Neural cell (in vitro differentiated cells): ENCODE measurements around the gene OTOF. TPM values are rescaled to one million over a fixed set of nuclear protein-coding genes. Genes with fewer than 3 reads are reported as not detected.

Experiments
- H2AFZ ChIP-seq: fragments of 200-600, 300-800 bp; sonication (generic), shearing (Covaris generic); 2 replicates; pipeline ENCODE4 v1.6.0; 2014; ENCODE audit warnings: low read depth, mild to moderate bottlenecking, antibody characterized with exemption, low read length, moderate library complexity
- H3F3A ChIP-seq: fragments of 200-600 bp; shearing (Covaris generic); 2 replicates; pipeline ENCODE4 v1.6.1; 2016; ENCODE audit warnings: mild to moderate bottlenecking, moderate library complexity, mixed read lengths, antibody characterized with exemption, low read length; ENCODE audit not compliant: insufficient read depth, poor library complexity, severe bottlenecking
- H3K27ac ChIP-seq: fragments of 200-600, 300-800 bp; sonication (generic), shearing (Covaris generic); 2 replicates; pipeline ENCODE4 v1.5.1; 2014; ENCODE audit warnings: mild to moderate bottlenecking, low read length, moderate library complexity
- H3K27me3 ChIP-seq: fragments of 300-800, 200-600 bp; sonication (generic), shearing (Covaris generic); 2 replicates; pipeline ENCODE4 v1.6.0; 2014; ENCODE audit warnings: mild to moderate bottlenecking, low read depth, low read length, moderate library complexity; ENCODE audit not compliant: insufficient read depth
- H3K36me3 ChIP-seq: fragments of 300-800, 200-600 bp; sonication (generic), shearing (Covaris generic); 2 replicates; pipeline ENCODE4 v1.5.1; 2014; ENCODE audit warnings: mild to moderate bottlenecking, antibody characterized with exemption, low read length, moderate library complexity; ENCODE audit not compliant: insufficient read depth
- H3K4me2 ChIP-seq: fragments of 300-800, 200-600 bp; sonication (generic), shearing (Covaris generic); 2 replicates; pipeline ENCODE4 v1.6.0; 2014; ENCODE audit warnings: mild to moderate bottlenecking, low read length
- H3K4me3 ChIP-seq: fragments of 300-800, 200-600 bp; sonication (generic), shearing (Covaris generic); 2 replicates; pipeline ENCODE4 v1.5.1; 2014; ENCODE audit warnings: mild to moderate bottlenecking, low read length, moderate library complexity
- H3K79me2 ChIP-seq: fragments of 200-600 bp; shearing (Covaris generic); replicated peaks from 2 replicates; pipeline ENCODE4 v1.6.0; 2014; ENCODE audit warnings: mild to moderate bottlenecking, low read length, moderate library complexity; ENCODE audit not compliant: insufficient read depth
- H3K9ac ChIP-seq: fragments of 300-800, 200-600 bp; sonication (generic), shearing (Covaris generic); 2 replicates; pipeline ENCODE4 v1.6.1; 2016; ENCODE audit warnings: mild to moderate bottlenecking, low read length, mixed read lengths
- H3K9me2 ChIP-seq: fragments of 200-600 bp; shearing (Covaris generic); 2 replicates; pipeline ENCODE4 v1.6.1; 2016; ENCODE audit warnings: mild to moderate bottlenecking, low read length, mixed read lengths; ENCODE audit not compliant: insufficient read depth
- H3K9me3 ChIP-seq: fragments of 200-600, 300-800 bp; sonication (generic), shearing (Covaris generic); 2 replicates; pipeline ENCODE4 v1.6.1; 2016; ENCODE audit warnings: mild to moderate bottlenecking, mixed run types, low read length, moderate library complexity, mixed read lengths
- H4K20me1 ChIP-seq: fragments of 200-600 bp; shearing (Covaris generic); 2 replicates; pipeline ENCODE4 v1.6.1; 2016; ENCODE audit warnings: mild to moderate bottlenecking, mixed run types; ENCODE audit not compliant: insufficient read depth
- EP300 ChIP-seq: fragments of 450-650 bp; conservative IDR thresholded peaks from 2 replicates; pipeline ENCODE4 v1.6.1; 2014; ENCODE audit warnings: antibody characterized with exemption, mild to moderate bottlenecking, moderate library complexity; ENCODE audit not compliant: poor library complexity, severe bottlenecking
- EZH2 ChIP-seq: fragments of 200-600, 300-800 bp; shearing (Covaris generic), sonication (generic); IDR thresholded peaks from 2 replicates; pipeline ENCODE4 v1.6.1; 2014; ENCODE audit warnings: antibody characterized with exemption, low read length, borderline replicate concordance, mild to moderate bottlenecking; ENCODE audit not compliant: insufficient read depth, poor library complexity, severe bottlenecking
- MXI1 ChIP-seq: fragments of 450-650 bp; conservative IDR thresholded peaks from 2 replicates; pipeline ENCODE4 v1.6.1; 2014; ENCODE audit warnings: antibody characterized with exemption, mild to moderate bottlenecking; ENCODE audit not compliant: poor library complexity, severe bottlenecking
- POLR2AphosphoS5 ChIP-seq: IDR thresholded peaks from 2 replicates; pipeline ENCODE4 v1.6.1; 2012
- REST ChIP-seq: IDR thresholded peaks from 2 replicates; pipeline ENCODE4 v1.6.1; 2012; ENCODE audit warnings: borderline replicate concordance
- SMC3 ChIP-seq: fragments of 450-650 bp; conservative IDR thresholded peaks from 2 replicates; pipeline ENCODE4 v1.6.1; 2014; ENCODE audit warnings: antibody characterized with exemption, mild to moderate bottlenecking, moderate library complexity; ENCODE audit not compliant: poor library complexity
- polyA plus RNA-seq: library from polyadenylated mRNA; depleted of rRNA; stranded (reverse); fragments of >200 nt; gene quantifications from 2 replicates; pipeline ENCODE4 v1.2.3, GENCODE V29; 2014
- TF ChIP-seq, protein P1 (sequence below): fragments of 450-650 bp; IDR thresholded peaks from 2 replicates; pipeline ENCODE4 v1.5.1; 2014; ENCODE audit warnings: antibody characterized with exemption, mild to moderate bottlenecking, moderate library complexity; ENCODE audit not compliant: poor library complexity, severe bottlenecking

OTOF gene
- polyA plus RNA-seq, 1 donor from 2014 or later, result not detected

DNA sequence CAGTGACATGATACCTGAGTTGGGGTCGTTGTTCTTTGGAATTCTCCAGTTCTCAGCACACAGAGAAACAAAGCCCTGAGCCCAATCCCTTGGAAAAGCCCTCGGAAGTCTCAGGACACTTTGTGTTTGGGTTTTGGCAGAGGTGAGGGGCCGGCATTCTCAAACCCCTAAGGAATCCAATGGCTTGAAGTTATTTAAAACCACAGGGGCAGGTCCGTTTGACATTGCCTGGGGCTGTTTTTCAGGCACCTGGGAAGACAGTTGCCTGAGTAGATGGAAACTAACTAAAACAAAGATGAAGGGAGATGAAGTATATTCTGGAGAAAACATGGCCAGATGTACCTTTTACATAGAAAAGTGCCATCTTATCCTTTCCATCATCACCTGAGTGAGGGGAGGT lies 22.5 kb upstream of the OTOF start:
- H3F3A ChIP-seq, result no peaks in the 10 kb centered on the region
- no peak overlapping the region for H3K4me2 ChIP-seq
- H3K9me2 ChIP-seq, result no peaks in the 10 kb centered on the region
- H3K4me3 ChIP-seq, result no peak overlapping the region
- no peak overlapping the region for H3K9ac ChIP-seq
- peaks cover 9% of the 10 kb centered on the region for H3K27me3 ChIP-seq
- H3K9me3 ChIP-seq, result no peaks in the 10 kb centered on the region
- no peak overlapping the region for H3K27ac ChIP-seq
- no peak overlapping the region for H2AFZ ChIP-seq
- no peaks in the 10 kb centered on the region for H3K36me3 ChIP-seq
- no peaks in the 10 kb centered on the region for H3K79me2 ChIP-seq
- TF ChIP-seq, protein P1, sequence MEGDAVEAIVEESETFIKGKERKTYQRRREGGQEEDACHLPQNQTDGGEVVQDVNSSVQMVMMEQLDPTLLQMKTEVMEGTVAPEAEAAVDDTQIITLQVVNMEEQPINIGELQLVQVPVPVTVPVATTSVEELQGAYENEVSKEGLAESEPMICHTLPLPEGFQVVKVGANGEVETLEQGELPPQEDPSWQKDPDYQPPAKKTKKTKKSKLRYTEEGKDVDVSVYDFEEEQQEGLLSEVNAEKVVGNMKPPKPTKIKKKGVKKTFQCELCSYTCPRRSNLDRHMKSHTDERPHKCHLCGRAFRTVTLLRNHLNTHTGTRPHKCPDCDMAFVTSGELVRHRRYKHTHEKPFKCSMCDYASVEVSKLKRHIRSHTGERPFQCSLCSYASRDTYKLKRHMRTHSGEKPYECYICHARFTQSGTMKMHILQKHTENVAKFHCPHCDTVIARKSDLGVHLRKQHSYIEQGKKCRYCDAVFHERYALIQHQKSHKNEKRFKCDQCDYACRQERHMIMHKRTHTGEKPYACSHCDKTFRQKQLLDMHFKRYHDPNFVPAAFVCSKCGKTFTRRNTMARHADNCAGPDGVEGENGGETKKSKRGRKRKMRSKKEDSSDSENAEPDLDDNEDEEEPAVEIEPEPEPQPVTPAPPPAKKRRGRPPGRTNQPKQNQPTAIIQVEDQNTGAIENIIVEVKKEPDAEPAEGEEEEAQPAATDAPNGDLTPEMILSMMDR, result no peak
- no peaks in the 10 kb centered on the region for H4K20me1 ChIP-seq

DNA sequence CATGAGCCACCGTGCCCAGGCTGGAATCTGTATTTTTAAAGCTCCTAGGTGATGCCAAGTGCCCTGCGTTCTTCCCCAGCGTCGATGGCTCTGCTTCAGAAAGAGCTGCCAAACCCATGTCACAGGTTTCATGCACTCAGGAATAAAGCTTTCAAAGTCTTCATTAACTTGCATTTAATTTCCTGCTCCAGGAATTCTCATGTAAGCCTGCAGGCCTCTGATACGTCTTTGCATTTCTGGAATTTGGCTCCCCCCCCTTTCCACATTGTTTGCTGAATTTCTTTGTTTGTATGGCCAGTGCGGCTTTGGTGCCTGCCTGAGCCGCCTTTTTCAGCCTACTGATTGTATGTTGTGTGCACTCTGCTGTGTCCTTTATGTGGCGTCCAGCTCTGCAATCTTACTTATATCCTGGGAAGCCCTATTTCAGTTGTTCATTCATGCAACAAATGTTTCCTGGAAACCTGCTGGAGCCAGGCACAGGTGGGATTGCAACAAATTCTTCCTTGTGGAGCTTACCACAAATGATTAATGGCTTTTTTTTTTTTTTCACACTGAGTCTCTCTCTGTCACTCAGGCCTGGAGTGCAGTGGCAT lies 17.9 kb upstream of the OTOF start:
- no peaks in the 10 kb centered on the region for H3K79me2 ChIP-seq
- no peaks in the 10 kb centered on the region for H3K27me3 ChIP-seq
- no peaks in the 10 kb centered on the region for H3K36me3 ChIP-seq
- no peaks in the 10 kb centered on the region for H3K9me2 ChIP-seq
- H3K27ac ChIP-seq, result no peak overlapping the region
- no peaks in the 10 kb centered on the region for H3K9me3 ChIP-seq
- no peak overlapping the region for H3K9ac ChIP-seq
- no peak for TF ChIP-seq EZH2
- no peak for TF ChIP-seq EP300
- H3K4me3 ChIP-seq, result no peak overlapping the region
- H3K4me2 ChIP-seq, result no peak overlapping the region
- no peaks in the 10 kb centered on the region for H3F3A ChIP-seq
- no peaks in the 10 kb centered on the region for H4K20me1 ChIP-seq
- H2AFZ ChIP-seq, result no peak overlapping the region

DNA sequence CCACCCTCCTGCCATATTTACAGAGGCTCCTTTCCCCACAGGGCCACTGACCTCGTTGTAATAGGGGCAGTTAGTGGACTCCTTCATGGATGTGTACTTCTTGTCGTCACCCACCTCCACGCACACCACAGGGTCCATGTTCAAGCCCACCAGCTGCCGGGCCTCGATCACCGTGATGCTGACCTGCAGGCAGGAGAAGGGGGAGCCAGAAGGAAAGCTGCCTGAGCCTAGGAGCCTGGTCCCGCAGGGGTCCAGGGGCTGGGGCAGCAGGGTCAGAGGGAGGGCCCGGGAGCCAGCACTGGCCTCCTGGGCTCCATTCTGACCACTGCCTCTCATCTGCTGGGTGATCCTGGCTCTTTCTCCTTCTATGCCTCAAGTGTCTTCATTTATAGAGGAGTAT lies 17.0 kb upstream of the OTOF start:
- no peaks in the 10 kb centered on the region for H3K27me3 ChIP-seq
- H3F3A ChIP-seq, result no peaks in the 10 kb centered on the region
- H4K20me1 ChIP-seq, result no peaks in the 10 kb centered on the region
- H3K27ac ChIP-seq, result no peak overlapping the region
- H2AFZ ChIP-seq, result no peak overlapping the region
- TF ChIP-seq REST (no peak), SMC3 (no peak), POLR2AphosphoS5 (no peak), MXI1 (no peak)
- H3K9me2 ChIP-seq, result no peaks in the 10 kb centered on the region
- H3K79me2 ChIP-seq, result no peaks in the 10 kb centered on the region
- H3K4me3 ChIP-seq, result no peak overlapping the region
- no peak overlapping the region for H3K9ac ChIP-seq
- H3K4me2 ChIP-seq, result no peak overlapping the region
- H3K9me3 ChIP-seq, result no peaks in the 10 kb centered on the region
- H3K36me3 ChIP-seq, result no peaks in the 10 kb centered on the region
